WTC11 (cell line): ENCODE results near the gene MYCBP2. TPM values are rescaled to one million over a fixed set of nuclear protein-coding genes. Genes with fewer than 3 reads are reported as not detected.

Source experiments
- ATAC-seq: fragments of 200-7000 bp; cut with Tn5 transposase; 2 replicates; pipeline ENCODE4 v1.10.0; 2021; ENCODE audit warnings: mild to moderate bottlenecking, moderate library complexity
- CTCF ChIA-PET: fragments of 300-600 bp; sonication (Branson Sonifier 250); formaldehyde crosslinking; loops from one replicate; lab custom pipeline; 2021; ENCODE audit warnings: antibody characterized with exemption; lab: Charles Lee
- POLR2A ChIA-PET: fragments of 350-600 bp; sonication (Branson Sonifier 250); formaldehyde crosslinking; loops from one replicate; lab custom pipeline; 2021; ENCODE audit warnings: antibody characterized with exemption; lab: Charles Lee
- DNase-seq: peaks from one replicate; pipeline ENCODE4 v3.0.0; 2021; ENCODE audit warnings: low spot score
- H3K27ac Mint-ChIP-seq: 2 replicates; pipeline ENCODE4 v1.8.0; 2021; ENCODE audit warnings: mixed read lengths
- H3K27me3 Mint-ChIP-seq: 2 replicates; pipeline ENCODE4 v1.8.0; 2021; ENCODE audit warnings: low read depth, mild to moderate bottlenecking, moderate library complexity, mixed read lengths
- H3K36me3 Mint-ChIP-seq: 2 replicates; pipeline ENCODE4 v1.8.0; 2021; ENCODE audit warnings: mixed read lengths
- H3K4me1 Mint-ChIP-seq: 2 replicates; pipeline ENCODE4 v1.8.0; 2022; ENCODE audit warnings: mixed read lengths
- H3K4me3 Mint-ChIP-seq: 2 replicates; pipeline ENCODE4 v1.8.0; 2021; ENCODE audit warnings: mild to moderate bottlenecking, moderate library complexity, mixed read lengths
- H3K9me3 Mint-ChIP-seq: 2 replicates; pipeline ENCODE4 v1.8.0; 2021; ENCODE audit warnings: mixed read lengths
- ATF3 ChIP-seq: sonication (generic); formaldehyde crosslinking; conservative IDR thresholded peaks from 2 replicates; pipeline ENCODE4 v1.8.1; 2022; ENCODE audit warnings: mild to moderate bottlenecking, missing genetic modification reagents
- CBFB ChIP-seq: sonication (generic); formaldehyde crosslinking; IDR thresholded peaks from 2 replicates; pipeline ENCODE4 v1.8.1; 2022; ENCODE audit warnings: mild to moderate bottlenecking, low read depth, missing genetic modification reagents
- CREB1 ChIP-seq: sonication (generic); formaldehyde crosslinking; IDR thresholded peaks from 2 replicates; pipeline ENCODE4 v1.8.0; 2023; ENCODE audit warnings: mild to moderate bottlenecking, missing genetic modification reagents
- CREM ChIP-seq: sonication (generic); formaldehyde crosslinking; IDR thresholded peaks from 2 replicates; pipeline ENCODE4 v1.8.1; 2022; ENCODE audit warnings: mild to moderate bottlenecking, missing genetic modification reagents, moderate library complexity
- E2F4 ChIP-seq: sonication (generic); formaldehyde crosslinking; IDR thresholded peaks from 2 replicates; pipeline ENCODE4 v1.8.1; 2022; ENCODE audit warnings: low read depth, mild to moderate bottlenecking, moderate library complexity, missing genetic modification reagents, borderline replicate concordance
- E2F5 ChIP-seq: sonication (generic); formaldehyde crosslinking; IDR thresholded peaks from 2 replicates; pipeline ENCODE4 v1.8.1; 2022; ENCODE audit warnings: mild to moderate bottlenecking, moderate library complexity, missing genetic modification reagents
- ELF4 ChIP-seq: sonication (generic); formaldehyde crosslinking; IDR thresholded peaks from 2 replicates; pipeline ENCODE4 v1.8.1; 2022; ENCODE audit warnings: low read depth, mild to moderate bottlenecking, moderate library complexity, missing genetic modification reagents
- ETV6 ChIP-seq: sonication (generic); formaldehyde crosslinking; IDR thresholded peaks from 2 replicates; pipeline ENCODE4 v1.8.1; 2022; ENCODE audit warnings: mild to moderate bottlenecking, missing genetic modification reagents
- HMGA2 ChIP-seq: fragments of 250-450 bp; sonication (Bioruptor Pico); IDR thresholded peaks from 2 replicates; pipeline ENCODE4 v1.4.0; 2021; ENCODE audit warnings: mild to moderate bottlenecking, moderate library complexity
- KAT7 ChIP-seq: sonication (generic); formaldehyde crosslinking; IDR thresholded peaks from 2 replicates; pipeline ENCODE4 v1.8.1; 2023; ENCODE audit warnings: missing genetic modification reagents, mild to moderate bottlenecking, borderline replicate concordance
- NFATC4 ChIP-seq: fragments of 250-450 bp; sonication (Bioruptor Pico); IDR thresholded peaks from 2 replicates; pipeline ENCODE4 v1.9.0; 2021; ENCODE audit warnings: mild to moderate bottlenecking
- NFYB ChIP-seq: sonication (generic); formaldehyde crosslinking; conservative IDR thresholded peaks from 2 replicates; pipeline ENCODE4 v1.8.0; 2022; ENCODE audit warnings: low read depth, missing genetic modification reagents
- NR1H2 ChIP-seq: sonication (generic); formaldehyde crosslinking; IDR thresholded peaks from 2 replicates; pipeline ENCODE4 v1.9.0; 2021; ENCODE audit warnings: mild to moderate bottlenecking, moderate library complexity, missing genetic modification reagents
- NR2C2 ChIP-seq: sonication (generic); formaldehyde crosslinking; IDR thresholded peaks from 2 replicates; pipeline ENCODE4 v1.8.0; 2022; ENCODE audit warnings: mild to moderate bottlenecking, missing genetic modification reagents
- PRRX2 ChIP-seq: fragments of 250-450 bp; sonication (Bioruptor Pico); IDR thresholded peaks from 2 replicates; pipeline ENCODE4 v1.8.0; 2021; ENCODE audit warnings: mild to moderate bottlenecking
- RELA ChIP-seq: sonication (generic); formaldehyde crosslinking; IDR thresholded peaks from 2 replicates; pipeline ENCODE4 v1.8.1; 2022; ENCODE audit warnings: missing genetic modification reagents, mild to moderate bottlenecking, borderline replicate concordance
- STAT6 ChIP-seq: sonication (generic); formaldehyde crosslinking; conservative IDR thresholded peaks from 2 replicates; pipeline ENCODE4 v1.8.1; 2023; ENCODE audit warnings: mild to moderate bottlenecking, low read depth, missing genetic modification reagents, moderate library complexity
- TEAD1 ChIP-seq: sonication (generic); formaldehyde crosslinking; IDR thresholded peaks from 2 replicates; pipeline ENCODE4 v1.8.0; 2022; ENCODE audit warnings: mild to moderate bottlenecking, missing genetic modification reagents
- TP53 ChIP-seq: sonication (generic); formaldehyde crosslinking; IDR thresholded peaks from 2 replicates; pipeline ENCODE4 v1.8.1; 2023; ENCODE audit warnings: mild to moderate bottlenecking, missing genetic modification reagents
- USF1 ChIP-seq: sonication (generic); formaldehyde crosslinking; IDR thresholded peaks from 2 replicates; pipeline ENCODE4 v1.8.0; 2022; ENCODE audit warnings: mild to moderate bottlenecking, missing genetic modification reagents
- ZNF232 ChIP-seq: sonication (generic); formaldehyde crosslinking; IDR thresholded peaks from 2 replicates; pipeline ENCODE4 v1.8.0; 2022; ENCODE audit warnings: mild to moderate bottlenecking, missing genetic modification reagents
- ZNF281 ChIP-seq: sonication (generic); formaldehyde crosslinking; IDR thresholded peaks from 2 replicates; pipeline ENCODE4 v1.8.0; 2023; ENCODE audit warnings: mild to moderate bottlenecking, missing genetic modification reagents
- ZNF396 ChIP-seq: fragments of 250-450 bp; sonication (Bioruptor Pico); IDR thresholded peaks from 2 replicates; pipeline ENCODE4 v1.8.0; 2021; ENCODE audit warnings: mild to moderate bottlenecking, moderate library complexity, borderline replicate concordance
- ZNF423 ChIP-seq: fragments of 250-450 bp; sonication (Bioruptor Pico); IDR thresholded peaks from 2 replicates; pipeline ENCODE4 v2.1.2; 2022; ENCODE audit warnings: mild to moderate bottlenecking, moderate library complexity
- ZNF512 ChIP-seq: sonication (generic); formaldehyde crosslinking; IDR thresholded peaks from 2 replicates; pipeline ENCODE4 v1.8.1; 2022; ENCODE audit warnings: missing genetic modification reagents, borderline replicate concordance
- ZNF671 ChIP-seq: fragments of 250-450 bp; sonication (Bioruptor Pico); IDR thresholded peaks from 2 replicates; pipeline ENCODE4 v1.8.0; 2021; ENCODE audit warnings: mild to moderate bottlenecking
- total RNA-seq: library from RNA; stranded (reverse); gene quantifications from 3 replicates; pipeline ENCODE4 v1.2.3, GENCODE V29; 2021

Gene MYCBP2
- total RNA-seq, 1 experiment from 2014 or later: 54.3 TPM

- TF ChIP-seq NR1H2 (CRISPR knock-in tag): no peak
- no peak for TF ChIP-seq NFATC4 (CRISPR knock-in tag)
- TF ChIP-seq RELA (CRISPR knock-in tag): no peak
- TF ChIP-seq NR2C2 (CRISPR knock-in tag): no peak
Measured at GRCh38 chr13:77374339-77374738, 47.4 kb upstream of the MYCBP2 start (continued).

- CTCF ChIA-PET: no interaction called here
- DNase-seq (no peak), ATAC-seq (no peak)
- Mint-ChIP-seq H3K4me1 (peaks cover 40% of the 10 kb centered on the region), H3K27me3 (peaks cover 4% of the 10 kb centered on the region; the same call in 1 of the 2 replicates), H3K4me3 (no peak overlapping the region), H3K9me3 (peaks cover 4% of the 10 kb centered on the region), H3K27ac (no peak overlapping the region), H3K36me3 (no peaks in the 10 kb centered on the region)
- POLR2A ChIA-PET: no interaction called here
- TF ChIP-seq CBFB (CRISPR knock-in tag) (no peak), ZNF281 (no peak), TP53 (CRISPR knock-in tag) (no peak), TEAD1 (CRISPR knock-in tag) (no peak), ZNF512 (CRISPR knock-in tag) (no peak), E2F4 (CRISPR knock-in tag) (no peak), HMGA2 (CRISPR knock-in tag) (no peak), ZNF671 (no peak), CREB1 (CRISPR knock-in tag) (no peak), ETV6 (no peak), NFYB (no peak), ZNF232 (CRISPR knock-in tag) (no peak), USF1 (CRISPR knock-in tag) (no peak)
Measured at GRCh38 chr13:77373502-77373901, 46.6 kb upstream of the MYCBP2 start.

- Mint-ChIP-seq H3K27me3 (peaks cover 4% of the 10 kb centered on the region; the same call in 1 of the 2 replicates), H3K9me3 (peaks cover 10% of the 10 kb centered on the region), H3K36me3 (no peaks in the 10 kb centered on the region), H3K27ac (no peak overlapping the region), H3K4me1 (peaks cover 37% of the 10 kb centered on the region), H3K4me3 (no peak overlapping the region)
- TF ChIP-seq ZNF423 (CRISPR knock-in tag) (no peak), ATF3 (CRISPR knock-in tag) (no peak), CREM (CRISPR knock-in tag) (no peak), ZNF396 (CRISPR knock-in tag) (no peak), KAT7 (CRISPR knock-in tag) (no peak), STAT6 (CRISPR knock-in tag) (no peak), ELF4 (CRISPR knock-in tag) (no peak), E2F5 (CRISPR knock-in tag) (no peak), PRRX2 (CRISPR knock-in tag) (no peak)
- ATAC-seq: no peak
- DNase-seq: no peak
- POLR2A ChIA-PET: no interaction called here
- CTCF ChIA-PET: no interaction called here
Measured at GRCh38 chr13:77372275-77372674, 45.4 kb upstream of the MYCBP2 start.
